PFSK-1 (cell line): ENCODE measurements around the gene UVSSA.

ENCODE experiments used
- FOXP2 ChIP-seq: optimal IDR thresholded peaks from 2 replicates; pipeline ENCODE3; 2011; ENCODE audit warnings: borderline replicate concordance, control low read depth, inconsistent platforms; ENCODE audit not compliant: insufficient read depth; ENCODE audit errors: extremely low read length, extremely low read depth
- POLR2AphosphoS5 ChIP-seq: IDR thresholded peaks from 2 replicates; pipeline ENCODE4 v1.6.1; 2012; ENCODE audit warnings: low read depth, mild to moderate bottlenecking, control low read depth, low read length, moderate library complexity
- REST ChIP-seq, 2 experiments: IDR thresholded peaks; 2 replicates each; pipeline versions ENCODE4 v1.6.1 to v1.8.0; 2011 to 2012; ENCODE audit warnings: low read depth in 2 of 2, low read length in 2 of 2, control low read depth in 1 of 2, inconsistent platforms in 1 of 2, mild to moderate bottlenecking in 1 of 2, moderate library complexity in 1 of 2; ENCODE audit not compliant: insufficient read depth in 1 of 2
- SIN3A ChIP-seq: IDR thresholded peaks from 2 replicates; pipeline ENCODE4 v1.6.1; 2012; ENCODE audit warnings: mild to moderate bottlenecking, low read length, moderate library complexity, borderline replicate concordance; ENCODE audit not compliant: insufficient read depth
- TAF1 ChIP-seq: IDR thresholded peaks from 2 replicates; pipeline ENCODE4 v1.6.1; 2012; ENCODE audit warnings: low read length, control low read depth, borderline replicate concordance; ENCODE audit not compliant: insufficient read depth

Gene UVSSA

DNA sequence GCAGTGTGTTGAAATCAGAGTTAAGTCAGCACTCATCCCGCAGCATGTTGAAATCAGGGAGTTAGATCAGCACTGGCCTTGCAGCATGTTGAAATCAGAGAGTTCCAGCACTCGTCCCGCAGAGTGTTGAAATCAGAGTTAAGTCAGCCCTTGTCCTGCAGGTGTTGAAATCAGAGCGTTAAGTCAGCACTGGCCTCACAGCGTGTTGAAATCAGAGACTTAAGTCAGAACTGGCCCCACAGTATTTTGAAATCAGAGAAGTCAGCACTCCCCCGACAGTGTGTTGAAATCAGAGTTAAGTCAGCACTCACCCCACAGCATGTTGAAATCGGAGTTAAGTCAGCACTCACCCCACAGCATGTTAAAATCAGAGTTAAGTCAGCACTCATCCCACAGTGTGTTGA, 10.9 kb upstream of the UVSSA start:
- no peak for TF ChIP-seq SIN3A
- TF ChIP-seq REST (IDR thresholded peaks at IDR 0.05; ENCODE audit: insufficient read depth in 1 of 2, low read depth in 2 of 2, low read length in 2 of 2): no peak

DNA sequence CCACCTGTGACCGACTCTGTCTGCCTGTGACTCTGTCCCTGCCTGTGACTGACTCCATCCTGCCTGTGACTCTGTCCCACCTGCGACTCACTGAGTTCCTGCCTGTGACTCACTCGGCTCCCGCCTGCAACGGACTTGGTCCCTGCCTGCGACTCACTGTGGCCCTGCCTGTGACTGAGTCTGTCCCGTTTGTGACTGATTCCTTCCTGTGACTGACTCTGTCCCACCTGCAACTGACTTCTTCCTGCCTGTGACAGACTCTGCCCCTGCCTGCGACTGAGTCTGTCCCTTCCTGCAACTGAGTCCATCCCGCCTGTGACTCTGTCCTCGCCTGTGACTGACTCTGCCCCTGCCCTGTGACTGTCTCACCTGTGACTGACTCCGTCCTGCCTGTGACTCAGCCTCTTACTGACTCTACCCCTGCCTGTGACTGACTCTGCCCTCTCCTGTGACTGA, 9.6 kb upstream of the UVSSA start:
- TF ChIP-seq SIN3A (no peak), TAF1 (no peak), REST (IDR thresholded peaks at IDR 0.05; ENCODE audit: insufficient read depth in 1 of 2, low read depth in 2 of 2, low read length in 2 of 2) (no peak), POLR2AphosphoS5 (no peak), FOXP2 (no peak)

DNA sequence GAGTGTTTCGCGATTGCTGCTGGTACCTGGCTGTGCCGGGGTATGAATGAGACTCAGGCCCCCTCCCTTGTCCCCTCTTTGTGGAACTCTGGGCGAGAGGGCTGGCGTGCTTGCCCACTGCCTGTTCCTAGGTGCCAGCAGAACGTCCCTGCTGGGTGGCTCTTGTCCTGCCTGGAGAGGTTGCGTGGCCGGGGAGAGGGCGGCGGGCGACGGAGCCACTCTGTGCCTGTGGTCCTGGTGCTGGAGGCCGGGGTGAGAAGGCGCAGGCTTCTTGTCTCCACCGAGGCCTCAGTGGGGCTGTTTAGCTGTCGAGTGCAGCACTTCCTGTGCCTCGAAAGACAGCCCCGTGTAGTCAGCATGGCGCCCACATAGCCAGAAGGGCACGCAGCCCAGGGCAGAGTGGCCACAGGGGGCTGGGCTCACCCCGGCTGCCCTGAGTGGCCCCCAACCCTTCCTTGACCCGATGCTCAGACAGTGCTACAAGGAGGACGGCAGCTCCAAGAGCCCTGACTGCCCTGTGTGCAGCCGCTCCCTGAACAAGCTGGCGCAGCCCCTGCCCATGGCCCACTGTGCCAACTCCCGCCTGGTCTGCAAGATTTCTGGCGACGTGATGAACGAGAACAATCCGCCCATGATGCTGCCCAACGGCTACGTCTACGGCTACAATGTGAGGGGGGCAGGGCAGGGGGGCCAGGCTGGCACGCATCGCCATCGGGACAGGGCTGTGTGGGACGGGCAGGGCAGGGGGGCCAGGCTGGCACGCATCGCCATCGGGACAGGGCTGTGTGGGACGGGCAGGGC, 8.9 kb upstream of the UVSSA start:
- TF ChIP-seq TAF1 (no peak), SIN3A (no peak), REST (IDR thresholded peaks at IDR 0.05; ENCODE audit: insufficient read depth in 1 of 2, low read depth in 2 of 2, low read length in 2 of 2) (no peak), FOXP2 (no peak), POLR2AphosphoS5 (no peak)

DNA sequence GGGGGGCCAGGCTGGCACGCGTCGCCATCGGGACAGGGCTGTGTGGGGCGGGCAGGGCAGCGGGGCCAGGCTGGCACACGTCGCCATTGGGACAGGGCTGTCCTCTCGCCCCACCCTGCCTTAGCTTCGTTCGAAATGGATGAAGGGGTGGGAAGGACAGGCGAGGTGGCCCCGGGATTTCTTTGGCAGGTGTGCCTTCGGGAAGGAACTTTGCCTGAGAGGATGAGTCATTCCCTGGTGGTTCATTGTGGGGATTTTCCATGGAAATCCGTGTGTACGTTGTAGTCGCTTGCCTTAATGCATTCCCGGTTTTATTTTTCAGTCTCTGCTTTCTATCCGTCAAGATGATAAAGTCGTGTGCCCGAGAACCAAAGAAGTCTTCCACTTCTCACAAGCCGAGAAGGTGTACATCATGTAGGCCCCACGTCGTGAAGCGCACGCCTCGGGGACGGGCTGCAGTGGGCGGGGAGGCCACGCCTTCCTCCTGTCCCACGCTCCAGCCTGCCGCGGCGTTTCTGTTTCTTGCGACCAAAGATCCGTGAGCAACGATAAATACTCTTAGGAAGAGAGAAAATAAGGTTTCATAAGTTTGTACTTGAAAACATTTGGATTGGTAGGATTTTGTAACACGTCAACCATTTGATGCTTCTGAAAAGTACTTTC, 8.1 kb upstream of the UVSSA start:
- TF ChIP-seq SIN3A (no peak), POLR2AphosphoS5 (no peak), FOXP2 (no peak), REST (IDR thresholded peaks at IDR 0.05; ENCODE audit: insufficient read depth in 1 of 2, low read depth in 2 of 2, low read length in 2 of 2) (no peak), TAF1 (no peak)
